ENCODE results near the gene WDR33. TPM values are rescaled to one million over a fixed set of nuclear protein-coding genes. Genes with fewer than 3 reads are reported as not detected.

Gene WDR33
- total and polyA plus RNA-seq, 2 of the 13 experiments (the other 11 are each of a cell fraction or from before 2014, with no cell fraction given) = 54.9 to 78.2 TPM

GRCh38 chr2:127701193-127701650 is 109.7 kb downstream of the WDR33 start, which contains the start of gene SFT2D3 (continued):
- TF ChIP-seq ZIK1 (CRISPR knock-in tag; IDR thresholded peaks at IDR 0.05; ENCODE audit: borderline replicate concordance, low read depth) = peak; percentile 6; the same call in 1 of the 2 replicates
- peak; percentile 76; the same call in 1 of the 2 replicates for TF ChIP-seq NRL (CRISPR knock-in tag; IDR thresholded peaks at IDR 0.05; ENCODE audit: borderline replicate concordance)
- TF ChIP-seq MLXIP (CRISPR knock-in tag; IDR thresholded peaks at IDR 0.05; ENCODE audit: borderline replicate concordance) = peak; percentile 50; the same call in 1 of the 2 replicates
- TF ChIP-seq RXRA (CRISPR knock-in tag; IDR thresholded peaks at IDR 0.05) = peak; percentile 81
- peak; percentile 95 for TF ChIP-seq POLR2AphosphoS5 (IDR thresholded peaks at IDR 0.05; ENCODE audit: low read depth, low read length)
- peak; percentile 90 for TF ChIP-seq ETV5 (CRISPR knock-in tag; IDR thresholded peaks at IDR 0.05; ENCODE audit: borderline replicate concordance)
- peak; percentile 97 for TF ChIP-seq RBFOX2 (IDR thresholded peaks at IDR 0.05; ENCODE audit: low read depth, low read length)
- no peak for TF ChIP-seq ZNF251 (CRISPR knock-in tag; IDR thresholded peaks at IDR 0.05)
- TF ChIP-seq MAF1 (CRISPR knock-in tag; IDR thresholded peaks at IDR 0.05; ENCODE audit: borderline replicate concordance) = no peak; the same call in 1 of the 2 replicates
- TF ChIP-seq RXRB (CRISPR knock-in tag; IDR thresholded peaks at IDR 0.05; ENCODE audit: borderline replicate concordance) = peak; percentile 59; the same call in 1 of the 2 replicates
- peak; percentile 87 for TF ChIP-seq THAP11 (CRISPR knock-in tag; IDR thresholded peaks at IDR 0.05)
- TF ChIP-seq HDAC1 (CRISPR knock-in tag; IDR thresholded peaks at IDR 0.05) = peak; percentile 81; the same call in 1 of the 2 replicates
- peak; percentile 67 for TF ChIP-seq AHR (CRISPR knock-in tag; IDR thresholded peaks at IDR 0.05)
- TF ChIP-seq ZNF34 (CRISPR knock-in tag; IDR thresholded peaks at IDR 0.05; ENCODE audit: borderline replicate concordance) = peak; percentile 84; the same call in 1 of the 2 replicates
- no peak for TF ChIP-seq TOE1 (CRISPR knock-in tag; IDR thresholded peaks at IDR 0.05)
- peak; percentile 54; the same call in 1 of the 2 replicates for TF ChIP-seq TEF (CRISPR knock-in tag; IDR thresholded peaks at IDR 0.05)
- peak; percentile 72 for TF ChIP-seq ZNF124 (CRISPR knock-in tag; IDR thresholded peaks at IDR 0.05)
- TF ChIP-seq ARNT2 (CRISPR knock-in tag; IDR thresholded peaks at IDR 0.05; ENCODE audit: low read depth) = no peak; the same call in 1 of the 2 replicates
- TF ChIP-seq SIN3A (IDR thresholded peaks at IDR 0.05; ENCODE audit: borderline replicate concordance, low read depth, low read length) = peak; percentile 95
- TF ChIP-seq ZNF766 (CRISPR knock-in tag; IDR thresholded peaks at IDR 0.05; ENCODE audit: borderline replicate concordance) = peak; percentile 75; the same call in 1 of the 2 replicates
- TF ChIP-seq ATF2 (CRISPR knock-in tag; IDR thresholded peaks at IDR 0.05) = 0 out of 2 replicates have a peak, but pooled peaks have one; percentile 40
- TF ChIP-seq CAMTA2 (CRISPR knock-in tag; IDR thresholded peaks at IDR 0.05; ENCODE audit: borderline replicate concordance) = peak; percentile 32; the same call in 1 of the 2 replicates
- 0 out of 2 replicates have a peak, but pooled peaks have one; percentile 82 for TF ChIP-seq ZNF589 (CRISPR knock-in tag; conservative IDR thresholded peaks at IDR 0.05)
- 0 out of 2 replicates have a peak, but pooled peaks have one; percentile 27 for TF ChIP-seq ZNF33B (CRISPR knock-in tag; IDR thresholded peaks at IDR 0.05)
- peak; percentile 80 for TF ChIP-seq ZNF562 (CRISPR knock-in tag; IDR thresholded peaks at IDR 0.05; ENCODE audit: borderline replicate concordance)
- TF ChIP-seq ZNF570 (CRISPR knock-in tag; IDR thresholded peaks at IDR 0.05; ENCODE audit: borderline replicate concordance) = 0 out of 2 replicates have a peak, but pooled peaks have one; percentile 69
- peak; percentile 97 for TF ChIP-seq ELF3 (CRISPR knock-in tag; IDR thresholded peaks at IDR 0.05)
